Measurements from ENCODE around the gene TESK2.

DNA sequence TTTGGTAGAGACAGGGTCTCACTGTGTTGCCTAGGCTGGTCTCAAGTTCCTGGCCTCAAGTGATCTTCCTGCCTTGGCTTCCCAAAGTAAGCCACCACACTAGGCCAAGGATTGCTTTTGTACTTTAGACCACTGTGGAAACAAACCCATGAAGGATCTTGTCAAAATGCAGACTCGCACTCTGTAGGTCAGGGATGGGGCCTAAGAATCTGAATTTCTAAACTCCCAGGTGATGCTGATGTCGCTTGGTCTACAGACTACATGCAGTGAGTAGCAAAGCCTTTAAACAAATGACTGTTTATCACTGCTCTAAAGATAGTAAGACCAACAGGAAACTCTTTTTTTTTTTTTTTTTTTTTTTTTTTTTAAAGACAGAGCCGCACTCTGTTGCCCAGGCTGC is 96.6 kb downstream of the TESK2 start:
- no peak for TF ChIP-seq CTCF (IDR thresholded peaks at IDR 0.05)
- no peak for TF ChIP-seq EZH2 (IDR thresholded peaks at IDR 0.05)
